ENCODE results near the gene RSPH4A.
"Not testable (repeated sequence)": the region's sequence is repeated elsewhere in the genome, so short reads cannot be mapped to it uniquely, and the experiment has no call there.

The RSPH4A gene

GRCh38 chr6:116595247-116595646 lies 21.0 kb upstream of the RSPH4A start:
- no peak for TF ChIP-seq CTCF (conservative IDR thresholded peaks at IDR 0.05; ENCODE audit: low read depth, low read length)
- no peak overlapping the region for H3K4me3 ChIP-seq (ENCODE audit: low read length)
- DNase-seq (ENCODE audit: low read depth): no peak

GRCh38 chr6:116596815-116597214 lies 19.5 kb upstream of the RSPH4A start:
- TF ChIP-seq CTCF (conservative IDR thresholded peaks at IDR 0.05; ENCODE audit: low read depth, low read length): no peak
- DNase-seq (ENCODE audit: low read depth): no peak
- H3K4me3 ChIP-seq (ENCODE audit: low read length): no peak overlapping the region

- H3K4me3 ChIP-seq (ENCODE audit: low read length); DNase-seq (ENCODE audit: low read depth): not testable (repeated sequence)
Measured at GRCh38 chr6:116603916-116604315, 12.4 kb upstream of the RSPH4A start.

GRCh38 chr6:116604868-116605267 lies 11.4 kb upstream of the RSPH4A start:
- not testable (repeated sequence) for DNase-seq (ENCODE audit: low read depth); H3K4me3 ChIP-seq (ENCODE audit: low read length)

- no peak for TF ChIP-seq CTCF (conservative IDR thresholded peaks at IDR 0.05; ENCODE audit: low read depth, low read length)
- no peak for DNase-seq (ENCODE audit: low read depth)
- H3K4me3 ChIP-seq (ENCODE audit: low read length): no peak overlapping the region
Measured at GRCh38 chr6:116605935-116606334, 10.3 kb upstream of the RSPH4A start.

GRCh38 chr6:116611056-116611455 lies 5.2 kb upstream of the RSPH4A start:
- no peak overlapping the region for H3K4me3 ChIP-seq (ENCODE audit: low read length)
- TF ChIP-seq CTCF (conservative IDR thresholded peaks at IDR 0.05; ENCODE audit: low read depth, low read length): no peak
- no peak for DNase-seq (ENCODE audit: low read depth)

GRCh38 chr6:116616737-116617053 lies 416 bp downstream of the RSPH4A start:
- TF ChIP-seq CTCF (conservative IDR thresholded peaks at IDR 0.05; ENCODE audit: low read depth, low read length): no peak

GRCh38 chr6:116624036-116624805 lies 7.9 kb downstream of the RSPH4A start:
- H3K4me3 ChIP-seq (ENCODE audit: low read length): no peak overlapping the region
- TF ChIP-seq CTCF (conservative IDR thresholded peaks at IDR 0.05; ENCODE audit: low read depth, low read length): no peak
- DNase-seq (ENCODE audit: low read depth): no peak

More at GRCh38 chr6:116616737-116617053, 416 bp downstream of the RSPH4A start:
- DNase-seq (ENCODE audit: low read depth): no peak
- peak overlapping the region; percentile 94 for H3K4me3 ChIP-seq (ENCODE audit: low read length)
